ENCODE results near the gene SLC41A1.

SLC41A1 gene

DNA sequence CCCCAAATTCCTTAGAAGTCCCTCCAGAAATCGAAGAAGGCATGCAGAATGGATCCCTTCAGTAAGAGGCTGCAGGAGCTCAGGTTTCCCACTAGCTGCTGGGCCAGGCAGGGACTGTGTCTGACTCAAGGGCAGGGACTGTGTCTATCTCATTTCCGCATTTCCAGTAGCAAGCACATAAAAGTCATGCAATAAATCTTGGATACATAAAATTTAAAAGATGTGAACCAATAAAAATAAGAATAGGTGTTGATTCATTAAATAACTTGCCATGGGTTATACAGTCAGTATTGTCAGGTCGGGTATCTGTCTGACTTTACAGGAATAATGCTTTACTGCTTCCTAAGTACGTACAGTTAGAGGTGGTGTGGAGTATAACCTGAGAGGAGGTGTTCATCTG, 21.8 kb upstream of the SLC41A1 start:
- Histone ChIP-seq H4K8ac (ENCODE audit: low read length) (no peak overlapping the region), H3K79me1 (replicated peaks; ENCODE audit: low read length, poor library complexity, severe bottlenecking) (no peaks in the 10 kb centered on the region), H3K4me2 (ENCODE audit: low read length, poor library complexity, severe bottlenecking) (no peak overlapping the region), H2BK5ac (ENCODE audit: low read depth, low read length, poor library complexity, severe bottlenecking) (no peak overlapping the region), H3K18ac (ENCODE audit: low read depth in 1 of 2, low read length in 2 of 2) (no peak overlapping the region), H3K9me3 (ENCODE audit: control insufficient read depth, low read length) (no peaks in the 10 kb centered on the region), H3K4ac (ENCODE audit: low read depth in 1 of 2, low read length in 2 of 2) (no peak overlapping the region), H3K4me1 (ENCODE audit: control insufficient read depth, insufficient read depth, low read depth, low read length) (peaks cover 3% of the 10 kb centered on the region), H3K4me3 (ENCODE audit: insufficient read depth in 1 of 2, low read depth in 1 of 2, low read length in 2 of 2) (no peak overlapping the region), H4K91ac (ENCODE audit: low read length) (no peak overlapping the region), H3K23ac (ENCODE audit: low read length in 2 of 2) (no peak overlapping the region), H3K27ac (ENCODE audit: low read length, poor library complexity, severe bottlenecking) (no peak overlapping the region), H2AK5ac (ENCODE audit: low read length, severe bottlenecking) (no peak overlapping the region), H3K27me3 (ENCODE audit: control insufficient read depth in 1 of 2, insufficient read depth in 1 of 2, low read length in 2 of 2) (peaks cover 0 to 12% of the 10 kb centered on the region in 2 experiments), H3K36me3 (ENCODE audit: control insufficient read depth in 1 of 2, insufficient read depth in 2 of 2, low read depth in 1 of 2, low read length in 2 of 2) (no peaks in the 10 kb centered on the region), H2BK15ac (ENCODE audit: low read depth, poor library complexity, severe bottlenecking) (no peak overlapping the region), H3K14ac (ENCODE audit: low read length in 2 of 2) (no peak overlapping the region), H3K9ac (ENCODE audit: low read length) (no peak overlapping the region), H2AFZ (ENCODE audit: low read depth, low read length) (no peak overlapping the region), H2BK12ac (ENCODE audit: low read length in 2 of 2) (no peak overlapping the region), H2BK120ac (ENCODE audit: low read depth, low read length) (no peak overlapping the region)
- 80% methylated on average over 3 of the region's 4 CpGs for WGBS
- DNase-seq: no peak

DNA sequence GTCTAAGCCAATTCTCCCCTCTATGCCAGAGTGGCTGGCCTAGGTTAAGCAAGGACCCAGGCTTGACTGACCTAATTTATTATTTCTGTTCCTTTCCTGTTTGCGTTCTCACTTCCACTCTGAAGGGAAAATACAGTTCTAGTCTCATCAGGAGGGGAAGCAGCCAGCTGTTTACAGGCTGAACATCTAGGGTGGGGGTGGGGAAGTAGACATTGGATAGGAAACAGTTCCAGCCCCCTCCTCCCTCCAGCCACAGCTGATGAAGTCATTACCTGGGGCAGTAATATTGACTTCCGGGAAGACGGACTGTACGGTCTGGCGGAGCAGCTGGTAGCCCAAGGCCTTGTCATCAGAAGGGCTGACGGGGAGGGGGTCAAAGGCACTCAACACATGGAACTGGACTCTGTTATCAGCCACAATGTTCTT, 19.3 kb upstream of the SLC41A1 start:
- Histone ChIP-seq H2AK5ac (ENCODE audit: low read length, severe bottlenecking) (no peak overlapping the region), H2BK12ac (ENCODE audit: low read length in 2 of 2) (no peak overlapping the region), H3K27ac (ENCODE audit: low read length, poor library complexity, severe bottlenecking) (no peak overlapping the region), H3K4ac (ENCODE audit: low read depth in 1 of 2, low read length in 2 of 2) (no peak overlapping the region), H2BK120ac (ENCODE audit: low read depth, low read length) (no peak overlapping the region), H3K4me1 (ENCODE audit: control insufficient read depth, insufficient read depth, low read depth, low read length) (peaks cover 3% of the 10 kb centered on the region), H3K79me1 (replicated peaks; ENCODE audit: low read length, poor library complexity, severe bottlenecking) (no peaks in the 10 kb centered on the region), H3K14ac (ENCODE audit: low read length in 2 of 2) (no peak overlapping the region), H2BK15ac (ENCODE audit: low read depth, poor library complexity, severe bottlenecking) (no peak overlapping the region), H3K36me3 (ENCODE audit: control insufficient read depth in 1 of 2, insufficient read depth in 2 of 2, low read depth in 1 of 2, low read length in 2 of 2) (no peaks in the 10 kb centered on the region), H3K4me2 (ENCODE audit: low read length, poor library complexity, severe bottlenecking) (no peak overlapping the region), H4K91ac (ENCODE audit: low read length) (no peak overlapping the region), H3K9me3 (ENCODE audit: control insufficient read depth, low read length) (no peaks in the 10 kb centered on the region), H3K18ac (ENCODE audit: low read depth in 1 of 2, low read length in 2 of 2) (no peak overlapping the region), H3K23ac (ENCODE audit: low read length in 2 of 2) (no peak overlapping the region), H3K9ac (ENCODE audit: low read length) (no peak overlapping the region), H3K4me3 (ENCODE audit: insufficient read depth in 1 of 2, low read depth in 1 of 2, low read length in 2 of 2) (no peak overlapping the region), H2BK5ac (ENCODE audit: low read depth, low read length, poor library complexity, severe bottlenecking) (no peak overlapping the region), H2AFZ (ENCODE audit: low read depth, low read length) (no peak overlapping the region), H4K8ac (ENCODE audit: low read length) (no peak overlapping the region), H3K27me3 (ENCODE audit: control insufficient read depth in 1 of 2, insufficient read depth in 1 of 2, low read length in 2 of 2) (peaks cover 10 to 33% of the 10 kb centered on the region in 2 experiments)
- no peak for DNase-seq
- 85% methylated on average over 6 of the region's 6 CpGs for WGBS

DNA sequence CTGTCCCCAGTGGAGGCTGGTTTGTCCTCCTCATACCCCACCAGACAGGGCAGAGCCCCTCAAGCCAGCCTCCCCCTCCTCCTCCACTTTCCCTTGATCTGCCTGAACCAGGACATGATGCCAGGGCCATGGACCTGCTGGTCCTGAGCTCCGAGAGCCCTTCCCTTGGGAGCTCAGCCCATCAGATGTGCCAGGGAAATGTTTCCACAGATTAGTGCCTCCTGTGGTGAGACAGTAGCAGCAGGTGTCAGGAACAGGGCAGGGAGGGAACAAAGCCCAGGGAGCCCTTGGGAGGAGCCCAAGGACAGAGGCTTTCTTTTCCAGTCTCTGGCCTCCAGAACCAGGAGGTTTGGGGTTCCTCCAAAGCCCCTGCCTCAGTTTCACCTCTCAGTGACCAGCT, 14.6 kb upstream of the SLC41A1 start:
- Histone ChIP-seq H2BK120ac (ENCODE audit: low read depth, low read length) (no peak overlapping the region), H3K9me3 (ENCODE audit: control insufficient read depth, low read length) (no peaks in the 10 kb centered on the region), H3K4me1 (ENCODE audit: control insufficient read depth, insufficient read depth, low read depth, low read length) (peaks cover 3% of the 10 kb centered on the region), H2BK15ac (ENCODE audit: low read depth, poor library complexity, severe bottlenecking) (no peak overlapping the region), H2BK5ac (ENCODE audit: low read depth, low read length, poor library complexity, severe bottlenecking) (no peak overlapping the region), H4K91ac (ENCODE audit: low read length) (no peak overlapping the region), H3K27ac (ENCODE audit: low read length, poor library complexity, severe bottlenecking) (no peak overlapping the region), H3K27me3 (ENCODE audit: control insufficient read depth in 1 of 2, insufficient read depth in 1 of 2, low read length in 2 of 2) (peaks cover 29 to 44% of the 10 kb centered on the region in 2 experiments), H3K79me1 (replicated peaks; ENCODE audit: low read length, poor library complexity, severe bottlenecking) (no peaks in the 10 kb centered on the region), H3K9ac (ENCODE audit: low read length) (no peak overlapping the region), H2BK12ac (ENCODE audit: low read length in 2 of 2) (no peak overlapping the region), H3K4me3 (ENCODE audit: insufficient read depth in 1 of 2, low read depth in 1 of 2, low read length in 2 of 2) (no peak overlapping the region), H3K18ac (ENCODE audit: low read depth in 1 of 2, low read length in 2 of 2) (no peak overlapping the region), H2AK5ac (ENCODE audit: low read length, severe bottlenecking) (no peak overlapping the region), H2AFZ (ENCODE audit: low read depth, low read length) (no peak overlapping the region), H3K14ac (ENCODE audit: low read length in 2 of 2) (no peak overlapping the region), H4K8ac (ENCODE audit: low read length) (no peak overlapping the region), H3K23ac (ENCODE audit: low read length in 2 of 2) (no peak overlapping the region), H3K4me2 (ENCODE audit: low read length, poor library complexity, severe bottlenecking) (no peak overlapping the region), H3K4ac (ENCODE audit: low read depth in 1 of 2, low read length in 2 of 2) (no peak overlapping the region), H3K36me3 (ENCODE audit: control insufficient read depth in 1 of 2, insufficient read depth in 2 of 2, low read depth in 1 of 2, low read length in 2 of 2) (no peaks in the 10 kb centered on the region)
- DNase-seq: no peak
- 64% methylated on average over 1 of the region's 1 CpG for WGBS

DNA sequence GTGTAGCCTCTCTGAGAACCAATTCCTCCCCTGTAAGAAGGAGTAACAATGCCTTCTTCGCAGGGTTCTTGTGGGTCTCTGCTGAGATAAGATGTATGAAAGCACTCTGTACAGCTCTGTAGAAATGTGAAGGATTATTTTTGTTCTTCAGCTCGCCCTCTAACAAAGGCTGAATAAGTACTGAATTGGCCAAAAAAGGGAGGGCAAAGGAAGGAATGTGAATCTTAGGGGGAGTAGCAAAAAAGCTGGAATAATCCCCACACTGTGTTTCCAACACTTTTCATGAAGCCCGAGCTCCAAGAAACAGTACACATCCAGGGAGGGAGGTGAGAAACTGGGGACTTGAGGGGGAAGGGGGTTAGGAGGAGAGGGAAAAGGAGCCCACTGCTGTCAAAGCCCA, 14.0 kb upstream of the SLC41A1 start:
- 78% methylated on average over 3 of the region's 3 CpGs for WGBS
- Histone ChIP-seq H3K23ac (ENCODE audit: low read length in 2 of 2) (no peak overlapping the region), H3K4me3 (ENCODE audit: insufficient read depth in 1 of 2, low read depth in 1 of 2, low read length in 2 of 2) (no peak overlapping the region), H2BK12ac (ENCODE audit: low read length in 2 of 2) (no peak overlapping the region), H4K91ac (ENCODE audit: low read length) (no peak overlapping the region), H3K4ac (ENCODE audit: low read depth in 1 of 2, low read length in 2 of 2) (no peak overlapping the region), H3K4me1 (ENCODE audit: control insufficient read depth, insufficient read depth, low read depth, low read length) (no peaks in the 10 kb centered on the region), H3K27me3 (ENCODE audit: control insufficient read depth in 1 of 2, insufficient read depth in 1 of 2, low read length in 2 of 2) (peaks cover 29 to 44% of the 10 kb centered on the region in 2 experiments), H3K79me1 (replicated peaks; ENCODE audit: low read length, poor library complexity, severe bottlenecking) (no peaks in the 10 kb centered on the region), H3K9ac (ENCODE audit: low read length) (no peak overlapping the region), H2BK5ac (ENCODE audit: low read depth, low read length, poor library complexity, severe bottlenecking) (no peak overlapping the region), H3K36me3 (ENCODE audit: control insufficient read depth in 1 of 2, insufficient read depth in 2 of 2, low read depth in 1 of 2, low read length in 2 of 2) (no peaks in the 10 kb centered on the region), H4K8ac (ENCODE audit: low read length) (no peak overlapping the region), H3K14ac (ENCODE audit: low read length in 2 of 2) (no peak overlapping the region), H3K9me3 (ENCODE audit: control insufficient read depth, low read length) (no peaks in the 10 kb centered on the region), H3K27ac (ENCODE audit: low read length, poor library complexity, severe bottlenecking) (no peak overlapping the region), H2BK15ac (ENCODE audit: low read depth, poor library complexity, severe bottlenecking) (no peak overlapping the region), H2BK120ac (ENCODE audit: low read depth, low read length) (no peak overlapping the region), H3K18ac (ENCODE audit: low read depth in 1 of 2, low read length in 2 of 2) (no peak overlapping the region), H3K4me2 (ENCODE audit: low read length, poor library complexity, severe bottlenecking) (no peak overlapping the region), H2AFZ (ENCODE audit: low read depth, low read length) (no peak overlapping the region), H2AK5ac (ENCODE audit: low read length, severe bottlenecking) (no peak overlapping the region)
- DNase-seq: no peak

All from mesenchymal stem cell (in vitro differentiated cells and primary cell).